Keratinocyte (primary cell): ENCODE measurements around the gene EPHX1. TPM values are rescaled to one million over a fixed set of nuclear protein-coding genes. Genes with fewer than 3 reads are reported as not detected.

Experiments
- DNase-seq: peaks from one replicate; pipeline ENCODE4 v3.0.0-alpha.2; 2011; ENCODE audit warnings: low read depth, missing footprints, low spot score
- FAIRE-seq: peaks from 2 replicates; lab custom pipeline; 2011; peaks lifted over from hg19 to GRCh38; lab: Jason Lieb, UNC
- H2AFZ ChIP-seq: 2 replicates; pipeline ENCODE4 v1.6.0; 2012; ENCODE audit warnings: low read length, control low read depth, inconsistent platforms; ENCODE audit not compliant: control insufficient read depth
- H3K27ac ChIP-seq: 2 replicates; pipeline ENCODE4 v1.5.1; 2011; ENCODE audit warnings: low read length; ENCODE audit not compliant: control insufficient read depth, insufficient read depth
- H3K27me3 ChIP-seq: 3 replicates; pipeline ENCODE4 v1.6.0; 2011; ENCODE audit warnings: low read length; ENCODE audit not compliant: control insufficient read depth, insufficient read depth; ENCODE audit errors: extremely low read depth
- H3K36me3 ChIP-seq, 2 experiments: 2 replicates in 1 of 2; 3 replicates in 1 of 2; pipeline ENCODE4 v1.5.1; 2011; ENCODE audit warnings: low read length in 2 of 2, mild to moderate bottlenecking in 1 of 2; ENCODE audit not compliant: control insufficient read depth in 2 of 2, insufficient read depth in 2 of 2; ENCODE audit errors: extremely low read depth in 1 of 2
- H3K4me1 ChIP-seq: 3 replicates; pipeline ENCODE4 v1.5.1; 2011; ENCODE audit warnings: low read length; ENCODE audit not compliant: control insufficient read depth, insufficient read depth; ENCODE audit errors: extremely low read depth
- H3K4me2 ChIP-seq: 3 replicates; pipeline ENCODE4 v1.6.0; 2011; ENCODE audit warnings: low read depth, low read length; ENCODE audit not compliant: control insufficient read depth, insufficient read depth; ENCODE audit errors: extremely low read depth
- H3K4me3 ChIP-seq, 3 experiments: fragments of 200-600 bp in 1 of 3; sonication (generic) in 1 of 3; 2 replicates in 2 of 3; 3 replicates in 1 of 3; pipeline ENCODE4 v1.5.1; 2011 to 2016; ENCODE audit warnings: low read length in 3 of 3, mild to moderate bottlenecking in 3 of 3, control low read depth in 2 of 3, inconsistent platforms in 1 of 3, low read depth in 1 of 3, mixed read lengths in 1 of 3, mixed run types in 1 of 3, moderate library complexity in 1 of 3; ENCODE audit not compliant: control insufficient read depth in 2 of 3, insufficient read depth in 2 of 3; ENCODE audit errors: extremely low read depth in 1 of 3
- H3K79me2 ChIP-seq: 2 replicates; pipeline ENCODE4 v1.6.0; 2012; ENCODE audit warnings: low read length; ENCODE audit not compliant: control insufficient read depth, insufficient read depth
- H3K9ac ChIP-seq: 3 replicates; pipeline ENCODE4 v1.6.0; 2011; ENCODE audit warnings: low read length; ENCODE audit not compliant: control insufficient read depth, insufficient read depth; ENCODE audit errors: extremely low read depth
- H3K9me1 ChIP-seq: 3 replicates; pipeline ENCODE4 v1.6.0; 2011; ENCODE audit warnings: low read length; ENCODE audit not compliant: control insufficient read depth, insufficient read depth; ENCODE audit errors: extremely low read depth
- H3K9me3 ChIP-seq: 2 replicates; pipeline ENCODE4 v1.5.1; 2012; ENCODE audit warnings: low read depth, low read length; ENCODE audit not compliant: control insufficient read depth
- H4K20me1 ChIP-seq: 3 replicates; pipeline ENCODE4 v1.6.0; 2011; ENCODE audit warnings: low read length; ENCODE audit not compliant: control insufficient read depth, insufficient read depth; ENCODE audit errors: extremely low read depth
- EZH2 ChIP-seq: IDR thresholded peaks from one replicate; pipeline ENCODE4 v1.6.1; 2012; ENCODE audit warnings: inconsistent platforms, mild to moderate bottlenecking, low read length, moderate library complexity
- dilution Hi-C: fragments of 300-500 bp; cut with MboI; formaldehyde crosslinking; loops from one replicate; pipeline ENCODE4 v1.7.0; 2020; ENCODE audit warnings: low sequenced_read_pairs; ENCODE audit not compliant: extremely low pct_ligation_motif_present
- polyA plus RNA-seq, 5 experiments: library from polyadenylated mRNA; depleted of rRNA in 3 of 5; stranded (reverse) in 3 of 5; stranded (forward) in 1 of 5; unstranded in 1 of 5; fragments of >200 nt; gene quantifications; 1 replicate in 1 of 5; 2 replicates in 3 of 5; 3 replicates in 1 of 5; pipeline versions ENCODE4 v1.2.1 to v1.2.3, GENCODE V29; 2011 to 2012; ENCODE audit warnings: missing spikeins in 2 of 5, low read depth in 1 of 5, low replicate concordance in 1 of 5
- TF ChIP-seq, protein P1 (sequence below), 3 experiments: IDR thresholded peaks in 1 of 3; conservative IDR thresholded peaks in 1 of 3; optimal IDR thresholded peaks in 1 of 3; 2 replicates in 2 of 3; 3 replicates in 1 of 3; pipeline versions ENCODE3 to v1.5.1; 2011; ENCODE audit warnings: low read length in 3 of 3, mild to moderate bottlenecking in 3 of 3, moderate library complexity in 2 of 3, control low read depth in 1 of 3, inconsistent platforms in 1 of 3; ENCODE audit not compliant: insufficient read depth in 2 of 3; ENCODE audit errors: extremely low read depth in 1 of 3

Gene EPHX1
- polyA plus RNA-seq, 1 donor (not counting 4 experiments of a cell fraction or from before 2014, with no cell fraction given): 6.4 TPM

DNA sequence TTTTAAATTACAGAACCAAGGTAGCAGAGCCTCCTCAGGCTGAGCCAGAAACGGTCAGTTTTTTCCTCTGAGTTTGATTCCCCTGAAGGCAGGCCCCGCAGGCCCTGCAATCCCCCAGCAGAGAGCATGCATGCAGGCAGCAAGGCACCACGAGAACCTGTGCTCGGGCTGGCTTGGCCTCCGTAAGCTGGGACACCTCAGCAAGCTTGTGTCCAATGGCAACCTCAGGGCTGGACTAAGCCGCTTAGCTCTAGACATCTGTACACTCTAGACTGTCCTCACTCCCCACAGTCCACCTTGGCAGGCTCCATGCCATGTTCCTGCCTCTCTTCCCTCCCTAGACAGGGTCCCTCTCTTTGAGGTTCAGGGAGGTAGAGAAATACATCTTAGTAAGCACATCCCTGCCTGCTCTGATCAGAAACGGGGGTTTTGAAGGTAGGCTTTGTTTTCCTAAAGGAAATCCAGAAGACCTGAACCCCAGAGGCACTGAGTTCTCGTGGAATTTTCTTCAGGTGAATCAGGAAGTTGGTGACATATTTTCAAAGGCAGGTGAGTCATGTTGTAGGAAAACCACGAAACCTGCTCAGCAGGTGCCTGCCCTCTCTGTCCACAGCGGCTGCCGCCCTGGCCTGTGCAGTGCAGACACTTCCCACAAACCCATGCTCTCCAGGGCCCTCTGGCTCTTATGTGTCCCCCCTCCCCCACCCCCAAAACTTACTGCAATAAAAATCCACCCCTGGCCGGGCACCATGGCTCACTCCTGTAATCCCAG is 65.3 kb downstream of the EPHX1 start:
- Histone ChIP-seq H3K9me3 (no peaks in the 10 kb centered on the region), H3K9ac (no peak overlapping the region), H3K36me3 (peaks cover 14 to 20% of the 10 kb centered on the region in 2 experiments), H4K20me1 (peaks cover 22% of the 10 kb centered on the region), H3K27me3 (no peaks in the 10 kb centered on the region), H3K27ac (no peak overlapping the region), H3K79me2 (peaks cover 1% of the 10 kb centered on the region), H3K9me1 (peaks cover 6% of the 10 kb centered on the region), H3K4me1 (peaks cover 16% of the 10 kb centered on the region), H3K4me2 (peak overlapping the region; percentile 66), H2AFZ (no peak overlapping the region), H3K4me3 (no peak overlapping the region)
- dilution Hi-C loops: no loop called here
- DNase-seq (peak; percentile 15), FAIRE-seq (peak; percentile 88)
- TF ChIP-seq EZH2: no peak
- TF ChIP-seq, protein P1, sequence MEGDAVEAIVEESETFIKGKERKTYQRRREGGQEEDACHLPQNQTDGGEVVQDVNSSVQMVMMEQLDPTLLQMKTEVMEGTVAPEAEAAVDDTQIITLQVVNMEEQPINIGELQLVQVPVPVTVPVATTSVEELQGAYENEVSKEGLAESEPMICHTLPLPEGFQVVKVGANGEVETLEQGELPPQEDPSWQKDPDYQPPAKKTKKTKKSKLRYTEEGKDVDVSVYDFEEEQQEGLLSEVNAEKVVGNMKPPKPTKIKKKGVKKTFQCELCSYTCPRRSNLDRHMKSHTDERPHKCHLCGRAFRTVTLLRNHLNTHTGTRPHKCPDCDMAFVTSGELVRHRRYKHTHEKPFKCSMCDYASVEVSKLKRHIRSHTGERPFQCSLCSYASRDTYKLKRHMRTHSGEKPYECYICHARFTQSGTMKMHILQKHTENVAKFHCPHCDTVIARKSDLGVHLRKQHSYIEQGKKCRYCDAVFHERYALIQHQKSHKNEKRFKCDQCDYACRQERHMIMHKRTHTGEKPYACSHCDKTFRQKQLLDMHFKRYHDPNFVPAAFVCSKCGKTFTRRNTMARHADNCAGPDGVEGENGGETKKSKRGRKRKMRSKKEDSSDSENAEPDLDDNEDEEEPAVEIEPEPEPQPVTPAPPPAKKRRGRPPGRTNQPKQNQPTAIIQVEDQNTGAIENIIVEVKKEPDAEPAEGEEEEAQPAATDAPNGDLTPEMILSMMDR (optimal IDR thresholded peaks at IDR 0.05 in 1 of 3, IDR thresholded peaks at IDR 0.05 in 1 of 3, conservative IDR thresholded peaks at IDR 0.05 in 1 of 3; ENCODE audit: extremely low read depth in 1 of 3, insufficient read depth in 2 of 3, low read length in 3 of 3): no peak

DNA sequence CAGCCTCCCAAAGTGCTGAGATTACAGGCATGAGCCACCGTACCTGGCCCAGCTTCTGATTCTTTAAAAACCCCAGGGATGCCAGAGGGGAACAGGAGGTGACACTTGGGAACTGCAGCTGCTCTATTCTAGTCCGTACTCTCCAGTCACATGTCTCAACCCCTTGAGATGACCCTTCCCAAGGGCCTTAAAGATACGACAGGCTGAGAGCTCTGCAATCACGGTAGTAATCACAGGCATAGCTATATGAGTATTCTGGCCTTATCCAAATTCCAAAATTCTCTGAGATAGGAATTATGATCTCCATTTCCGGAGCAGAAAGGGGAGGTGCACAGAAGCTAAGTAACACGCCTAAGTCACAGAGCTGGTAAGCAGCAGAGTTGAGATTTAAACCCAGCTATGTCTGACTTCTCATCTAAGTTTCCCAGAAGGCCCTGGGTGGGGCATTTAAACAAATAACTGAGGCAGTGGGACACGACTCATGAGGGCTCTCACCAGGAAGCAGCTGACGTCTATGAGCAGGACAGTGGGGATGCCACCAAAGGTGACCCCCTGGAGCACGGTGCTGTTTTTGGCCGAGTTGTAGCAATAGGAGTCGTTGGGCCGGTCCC is 67.1 kb downstream of the EPHX1 start:
- H3K4me3 ChIP-seq: no peak overlapping the region
- H3K9me1 ChIP-seq: peaks cover 6% of the 10 kb centered on the region
- DNase-seq (no peak), FAIRE-seq (no peak)
- dilution Hi-C loops: no loop called here
- no peak overlapping the region for H2AFZ ChIP-seq
- peaks cover 7% of the 10 kb centered on the region for H3K79me2 ChIP-seq
- no peaks in the 10 kb centered on the region for H3K27me3 ChIP-seq
- TF ChIP-seq, protein P1 (optimal IDR thresholded peaks at IDR 0.05 in 1 of 3, IDR thresholded peaks at IDR 0.05 in 1 of 3, conservative IDR thresholded peaks at IDR 0.05 in 1 of 3; ENCODE audit: extremely low read depth in 1 of 3, insufficient read depth in 2 of 3, low read length in 3 of 3): no peak
- H3K36me3 ChIP-seq: peaks cover 11 to 14% of the 10 kb centered on the region in 2 experiments
- peaks cover 29% of the 10 kb centered on the region for H3K4me1 ChIP-seq
- peaks cover 26% of the 10 kb centered on the region for H4K20me1 ChIP-seq
- no peaks in the 10 kb centered on the region for H3K9me3 ChIP-seq
- no peak overlapping the region for H3K4me2 ChIP-seq
- H3K9ac ChIP-seq: no peak overlapping the region
- H3K27ac ChIP-seq: no peak overlapping the region
